GM12875 (cell line): ENCODE results near the gene MRPL40.
A peak's percentile ranks its signal among the peaks of the same experiment; 100 is the strongest.

ENCODE experiments used
- H3K4me3 ChIP-seq: one replicate; pipeline ENCODE4 v1.5.1; 2011; ENCODE audit warnings: low read depth, low read length, control low read depth
- CTCF ChIP-seq: IDR thresholded peaks from 2 replicates; pipeline ENCODE4 v1.5.1; 2011; ENCODE audit warnings: low read depth, mild to moderate bottlenecking, control low read depth, inconsistent platforms, low read length, moderate library complexity, borderline replicate concordance; ENCODE audit not compliant: insufficient read depth

The MRPL40 gene

GRCh38 chr22:19419086-19419463 lies 13.3 kb upstream of the MRPL40 start:
- no peak for TF ChIP-seq CTCF
- H3K4me3 ChIP-seq = no peak overlapping the region

- no peak for TF ChIP-seq CTCF
- no peak overlapping the region for H3K4me3 ChIP-seq
These were observed 12.7 kb upstream of the MRPL40 start for GRCh38 chr22:19419464-19420178.

GRCh38 chr22:19420321-19420720 lies 12.0 kb upstream of the MRPL40 start:
- TF ChIP-seq CTCF = no peak
- no peak overlapping the region for H3K4me3 ChIP-seq

GRCh38 chr22:19422440-19423301 lies 9.7 kb upstream of the MRPL40 start:
- no peak overlapping the region for H3K4me3 ChIP-seq
- TF ChIP-seq CTCF = no peak

GRCh38 chr22:19424186-19424500 lies 8.2 kb upstream of the MRPL40 start:
- no peak for TF ChIP-seq CTCF
- H3K4me3 ChIP-seq = no peak overlapping the region

GRCh38 chr22:19429950-19430889 lies 2.1 kb upstream of the MRPL40 start:
- TF ChIP-seq CTCF = no peak
- H3K4me3 ChIP-seq = peak overlapping the region; percentile 92
